WTC11 (cell line): ENCODE results near the gene CAMKMT. TPM values are rescaled to one million over a fixed set of nuclear protein-coding genes. Genes with fewer than 3 reads are reported as not detected.

Source experiments
- ATAC-seq: fragments of 200-7000 bp; cut with Tn5 transposase; 2 replicates; pipeline ENCODE4 v1.10.0; 2021; ENCODE audit warnings: mild to moderate bottlenecking, moderate library complexity
- CTCF ChIA-PET: fragments of 300-600 bp; sonication (Branson Sonifier 250); formaldehyde crosslinking; loops from one replicate; lab custom pipeline; 2021; ENCODE audit warnings: antibody characterized with exemption; lab: Charles Lee
- POLR2A ChIA-PET: fragments of 350-600 bp; sonication (Branson Sonifier 250); formaldehyde crosslinking; loops from one replicate; lab custom pipeline; 2021; ENCODE audit warnings: antibody characterized with exemption; lab: Charles Lee
- DNase-seq: peaks from one replicate; pipeline ENCODE4 v3.0.0; 2021; ENCODE audit warnings: low spot score
- H3K27ac Mint-ChIP-seq: 2 replicates; pipeline ENCODE4 v1.8.0; 2021; ENCODE audit warnings: mixed read lengths
- H3K27me3 Mint-ChIP-seq: 2 replicates; pipeline ENCODE4 v1.8.0; 2021; ENCODE audit warnings: low read depth, mild to moderate bottlenecking, moderate library complexity, mixed read lengths
- H3K36me3 Mint-ChIP-seq: 2 replicates; pipeline ENCODE4 v1.8.0; 2021; ENCODE audit warnings: mixed read lengths
- H3K4me1 Mint-ChIP-seq: 2 replicates; pipeline ENCODE4 v1.8.0; 2022; ENCODE audit warnings: mixed read lengths
- H3K4me3 Mint-ChIP-seq: 2 replicates; pipeline ENCODE4 v1.8.0; 2021; ENCODE audit warnings: mild to moderate bottlenecking, moderate library complexity, mixed read lengths
- H3K9me3 Mint-ChIP-seq: 2 replicates; pipeline ENCODE4 v1.8.0; 2021; ENCODE audit warnings: mixed read lengths
- ATF1 ChIP-seq: sonication (generic); formaldehyde crosslinking; IDR thresholded peaks from 2 replicates; pipeline ENCODE4 v1.8.1; 2023; ENCODE audit warnings: mild to moderate bottlenecking, moderate library complexity, missing genetic modification reagents
- ATF2 ChIP-seq: sonication (generic); formaldehyde crosslinking; IDR thresholded peaks from 2 replicates; pipeline ENCODE4 v1.8.1; 2022; ENCODE audit warnings: low read depth, missing genetic modification reagents, borderline replicate concordance
- ATF3 ChIP-seq: sonication (generic); formaldehyde crosslinking; conservative IDR thresholded peaks from 2 replicates; pipeline ENCODE4 v1.8.1; 2022; ENCODE audit warnings: mild to moderate bottlenecking, missing genetic modification reagents
- CTCF ChIP-seq: fragments of 200-600 bp; IDR thresholded peaks from 2 replicates; pipeline ENCODE4 v1.8.0; 2022; ENCODE audit warnings: antibody characterized with exemption
- ERG ChIP-seq: fragments of 250-450 bp; sonication (Bioruptor Pico); IDR thresholded peaks from 2 replicates; pipeline ENCODE4 v1.8.0; 2021; ENCODE audit warnings: mild to moderate bottlenecking
- FOXJ3 ChIP-seq: sonication (generic); formaldehyde crosslinking; IDR thresholded peaks from 2 replicates; pipeline ENCODE4 v1.9.0; 2021; ENCODE audit warnings: missing genetic modification reagents, mild to moderate bottlenecking, borderline replicate concordance
- FOXK1 ChIP-seq: sonication (generic); formaldehyde crosslinking; IDR thresholded peaks from 2 replicates; pipeline ENCODE4 v1.8.0; 2022; ENCODE audit warnings: mild to moderate bottlenecking, moderate library complexity, missing genetic modification reagents
- FOXP4 ChIP-seq: sonication (generic); formaldehyde crosslinking; IDR thresholded peaks from 2 replicates; pipeline ENCODE4 v1.8.0; 2022; ENCODE audit warnings: mild to moderate bottlenecking, missing genetic modification reagents
- GABPB1 ChIP-seq: sonication (generic); formaldehyde crosslinking; IDR thresholded peaks from 2 replicates; pipeline ENCODE4 v1.8.1; 2023; ENCODE audit warnings: mild to moderate bottlenecking, missing genetic modification reagents
- GRHL2 ChIP-seq: fragments of 250-450 bp; sonication (Bioruptor Pico); IDR thresholded peaks from 2 replicates; pipeline ENCODE4 v1.8.0; 2022; ENCODE audit warnings: mild to moderate bottlenecking, moderate library complexity; ENCODE audit not compliant: insufficient replicate concordance, severe bottlenecking
- GTF2I ChIP-seq: fragments of 250-450 bp; sonication (Bioruptor Pico); conservative IDR thresholded peaks from 2 replicates; pipeline ENCODE4 v1.4.0; 2021; ENCODE audit warnings: mild to moderate bottlenecking
- KAT7 ChIP-seq: sonication (generic); formaldehyde crosslinking; IDR thresholded peaks from 2 replicates; pipeline ENCODE4 v1.8.1; 2023; ENCODE audit warnings: missing genetic modification reagents, mild to moderate bottlenecking, borderline replicate concordance
- NR3C1 ChIP-seq: sonication (generic); formaldehyde crosslinking; conservative IDR thresholded peaks from 2 replicates; pipeline ENCODE4 v1.8.1; 2023; ENCODE audit warnings: low read depth, mild to moderate bottlenecking, missing genetic modification reagents
- RELA ChIP-seq: sonication (generic); formaldehyde crosslinking; IDR thresholded peaks from 2 replicates; pipeline ENCODE4 v1.8.1; 2022; ENCODE audit warnings: missing genetic modification reagents, mild to moderate bottlenecking, borderline replicate concordance
- RORB ChIP-seq: fragments of 250-450 bp; sonication (Bioruptor Pico); IDR thresholded peaks from 2 replicates; pipeline ENCODE4 v1.9.0; 2021; ENCODE audit warnings: mild to moderate bottlenecking
- SMAD4 ChIP-seq: sonication (generic); formaldehyde crosslinking; IDR thresholded peaks from 2 replicates; pipeline ENCODE4 v1.8.0; 2022; ENCODE audit warnings: mild to moderate bottlenecking, missing genetic modification reagents
- TEAD1 ChIP-seq: sonication (generic); formaldehyde crosslinking; IDR thresholded peaks from 2 replicates; pipeline ENCODE4 v1.8.0; 2022; ENCODE audit warnings: mild to moderate bottlenecking, missing genetic modification reagents
- TP53 ChIP-seq: sonication (generic); formaldehyde crosslinking; IDR thresholded peaks from 2 replicates; pipeline ENCODE4 v1.8.1; 2023; ENCODE audit warnings: mild to moderate bottlenecking, missing genetic modification reagents
- ZBTB21 ChIP-seq: sonication (generic); formaldehyde crosslinking; IDR thresholded peaks from 2 replicates; pipeline ENCODE4 v1.8.1; 2023; ENCODE audit warnings: mild to moderate bottlenecking, missing genetic modification reagents, borderline replicate concordance
- ZNF219 ChIP-seq: sonication (generic); formaldehyde crosslinking; IDR thresholded peaks from 2 replicates; pipeline ENCODE4 v1.8.0; 2023; ENCODE audit warnings: missing genetic modification reagents, mild to moderate bottlenecking, borderline replicate concordance
- ZNF425 ChIP-seq: fragments of 250-450 bp; sonication (Bioruptor Pico); conservative IDR thresholded peaks from 2 replicates; pipeline ENCODE4 v1.9.0; 2021; ENCODE audit warnings: mild to moderate bottlenecking
- total RNA-seq: library from RNA; stranded (reverse); gene quantifications from 3 replicates; pipeline ENCODE4 v1.2.3, GENCODE V29; 2021

The CAMKMT gene
- total RNA-seq, 1 experiment from 2014 or later, result 20.6 TPM

- no peak for TF ChIP-seq ATF3 (CRISPR knock-in tag)
- no peak for TF ChIP-seq TP53
- no peak for TF ChIP-seq ZNF219 (CRISPR knock-in tag)
- no peak for TF ChIP-seq ATF1 (CRISPR knock-in tag)
- TF ChIP-seq, all 79 proteins: peak for 0
Measured at GRCh38 chr2:44459739-44460138, 98.0 kb downstream of the CAMKMT start (continued).

GRCh38 chr2:44462934-44463849 is 101.4 kb downstream of the CAMKMT start:
- peaks cover 55% of the 10 kb centered on the region for H3K4me1 Mint-ChIP-seq
- peaks cover 45% of the 10 kb centered on the region for H3K36me3 Mint-ChIP-seq
- ChIA-PET POLR2A (interaction anchor here (0.6 kb wide), 1 partner anchor 14 kb away, joined by 3 read pairs; no protein-coding TSS in a partner anchor), CTCF (interaction anchor here (0.5 to 2.6 kb wide), 20 partner anchors 9 to 510 kb away, joined by 3 to 57 read pairs (median 3); no protein-coding TSS in a partner anchor)
- H3K27me3 Mint-ChIP-seq, result no peaks in the 10 kb centered on the region
- TF ChIP-seq GABPB1 (CRISPR knock-in tag) (no peak), NR3C1 (0 out of 2 replicates have a peak, but pooled peaks have one; percentile 73), FOXP4 (CRISPR knock-in tag) (no peak), FOXJ3 (CRISPR knock-in tag) (no peak), ATF2 (CRISPR knock-in tag) (no peak)
- H3K27ac Mint-ChIP-seq, result peak overlapping the region; percentile 97
- peak; percentile 34 for DNase-seq
- peaks cover 42% of the 10 kb centered on the region for H3K9me3 Mint-ChIP-seq
- H3K4me3 Mint-ChIP-seq, result peak overlapping the region; percentile 20
- peak; percentile 98 for ATAC-seq

GRCh38 chr2:44464437-44464836 is 102.7 kb downstream of the CAMKMT start:
- Mint-ChIP-seq H3K4me3 (no peak overlapping the region), H3K36me3 (peaks cover 49% of the 10 kb centered on the region), H3K27ac (peak overlapping the region; percentile 97), H3K9me3 (peaks cover 49% of the 10 kb centered on the region), H3K4me1 (peaks cover 51% of the 10 kb centered on the region), H3K27me3 (no peaks in the 10 kb centered on the region)
- DNase-seq (no peak), ATAC-seq (no peak)
- CTCF ChIA-PET, result interaction anchor here (0.7 to 2.6 kb wide), 4 partner anchors 14 to 281 kb away, joined by 3 to 57 read pairs (median 9); no protein-coding TSS in a partner anchor
- POLR2A ChIA-PET, result no interaction called here
- TF ChIP-seq CTCF (no peak), ZBTB21 (no peak), GTF2I (CRISPR knock-in tag) (no peak), TEAD1 (no peak), ERG (CRISPR knock-in tag) (no peak), GABPB1 (CRISPR knock-in tag) (no peak), FOXK1 (CRISPR knock-in tag) (no peak), ZNF425 (CRISPR knock-in tag) (no peak), FOXJ3 (CRISPR knock-in tag) (no peak), RORB (CRISPR knock-in tag) (no peak), KAT7 (no peak), GRHL2 (CRISPR knock-in tag) (no peak), SMAD4 (CRISPR knock-in tag) (no peak), RELA (CRISPR knock-in tag) (no peak)
